K562 (cell line): ENCODE results near the gene NCOA3. TPM values are rescaled to one million over a fixed set of nuclear protein-coding genes. Genes with fewer than 3 reads are reported as not detected.
A peak's percentile ranks its signal among the peaks of the same experiment; 100 is the strongest.

Source experiments
- CCNT2 ChIP-seq: IDR thresholded peaks from 2 replicates; pipeline ENCODE4 v1.6.1; 2011; ENCODE audit warnings: borderline replicate concordance, low read depth, mild to moderate bottlenecking, moderate library complexity, mixed read lengths, low read length; ENCODE audit not compliant: insufficient read length; ENCODE audit errors: extremely low read depth
- HES1 ChIP-seq: fragments of 450-650 bp; IDR thresholded peaks from 2 replicates; pipeline ENCODE4 v1.6.1; 2016; ENCODE audit warnings: low read depth, mild to moderate bottlenecking, moderate library complexity
- MNT ChIP-seq, 2 experiments: fragments of 450-650 bp; conservative IDR thresholded peaks; 2 replicates each; pipeline ENCODE4 v1.6.1; 2017; ENCODE audit warnings: mild to moderate bottlenecking in 2 of 2, moderate library complexity in 2 of 2
- MXI1 ChIP-seq: IDR thresholded peaks from 2 replicates; pipeline ENCODE4 v1.6.1; 2011; ENCODE audit warnings: low read depth, mild to moderate bottlenecking, improper control_type of control experiment, low read length
- NEUROD1 ChIP-seq: fragments of 150-350 bp; IDR thresholded peaks from 2 replicates; pipeline ENCODE4 v1.6.1; 2014; ENCODE audit warnings: borderline replicate concordance, low read length, low read depth; ENCODE audit not compliant: partially characterized antibody
- SMARCE1 ChIP-seq: fragments of 450-650 bp; IDR thresholded peaks from 2 replicates; pipeline ENCODE4 v1.7.1; 2016; ENCODE audit warnings: mild to moderate bottlenecking
- SPI1 ChIP-seq: IDR thresholded peaks from 2 replicates; pipeline ENCODE4 v1.6.1; 2011; ENCODE audit warnings: low read depth, low read length, control low read depth, borderline replicate concordance
- ZBTB1 ChIP-seq: sonication (generic); formaldehyde crosslinking; IDR thresholded peaks from 2 replicates; pipeline ENCODE4 v1.8.1; 2023; ENCODE audit warnings: missing genetic modification reagents, low read depth, mild to moderate bottlenecking, borderline replicate concordance
- ZFP36 ChIP-seq: fragments of 150-350 bp; IDR thresholded peaks from 2 replicates; pipeline ENCODE4 v1.6.1; 2018; ENCODE audit warnings: low read length, low read depth; ENCODE audit not compliant: partially characterized antibody
- ZNF175 ChIP-seq: fragments of 200-800 bp; sonication (Bioruptor generic); IDR thresholded peaks from 2 replicates; pipeline ENCODE4 v1.6.1; 2016; ENCODE audit warnings: low read depth, mild to moderate bottlenecking, missing genetic modification characterization, missing compliant biosample characterization
- polyA plus RNA-seq, 8 experiments: library from polyadenylated mRNA; depleted of rRNA in 4 of 8; stranded (reverse) in 5 of 8; unstranded in 3 of 8; fragments of >200 nt; fragmentation: Nextera tagmentation in 2 of 8; fragmentation: Illumina TruSeq in 1 of 8; extraction: Ambion mirVana in 2 of 8; extraction: Trizol in 1 of 8; gene quantifications; 2 replicates each; pipeline versions ENCODE4 v1.2.1 to v1.2.3, GENCODE V29; 2011 to 2014; ENCODE audit warnings: inconsistent platforms in 1 of 8, missing spikeins in 1 of 8
- total RNA-seq, 7 experiments: library from RNA; depleted of rRNA in 6 of 7; stranded (reverse); fragments of >200 nt in 6 of 7; fragmentation: Illumina TruSeq in 2 of 7; extraction: Trizol in 2 of 7; gene quantifications; 2 replicates each; pipeline versions ENCODE4 v1.2.1 to v1.2.3, GENCODE V29; 2011 to 2021; ENCODE audit warnings: low replicate concordance in 1 of 7

The NCOA3 gene
- total and polyA plus RNA-seq, 9 of the 15 experiments (the other 6 are each of a cell fraction or from before 2014, with no cell fraction given), result 3.2 to 24.3 (median 14.4) TPM

GRCh38 chr20:47524015-47524784 is 22.5 kb downstream of the NCOA3 start (continued):
- TF ChIP-seq ZBTB1 (CRISPR knock-in tag), result no peak
- TF ChIP-seq CCNT2, result peak; percentile 15
- TF ChIP-seq MXI1, result peak; percentile 63; the same call in 1 of the 2 replicates
- peak; percentile 82 to 92 for TF ChIP-seq MNT (conservative IDR thresholded peaks at IDR 0.05)
- no peak for TF ChIP-seq ZNF175 (CRISPR knock-in tag)
- peak; percentile 63 for TF ChIP-seq SPI1
- peak; percentile 91 for TF ChIP-seq SMARCE1
- TF ChIP-seq HES1, result peak; percentile 96
- TF ChIP-seq ZFP36, result peak; percentile 26
- peak; percentile 26 for TF ChIP-seq NEUROD1
